ENCODE results near the gene FTO.
"Not testable (repeated sequence)": the region's sequence is repeated elsewhere in the genome, so short reads cannot be mapped to it uniquely, and the experiment has no call there.

FTO gene

DNA sequence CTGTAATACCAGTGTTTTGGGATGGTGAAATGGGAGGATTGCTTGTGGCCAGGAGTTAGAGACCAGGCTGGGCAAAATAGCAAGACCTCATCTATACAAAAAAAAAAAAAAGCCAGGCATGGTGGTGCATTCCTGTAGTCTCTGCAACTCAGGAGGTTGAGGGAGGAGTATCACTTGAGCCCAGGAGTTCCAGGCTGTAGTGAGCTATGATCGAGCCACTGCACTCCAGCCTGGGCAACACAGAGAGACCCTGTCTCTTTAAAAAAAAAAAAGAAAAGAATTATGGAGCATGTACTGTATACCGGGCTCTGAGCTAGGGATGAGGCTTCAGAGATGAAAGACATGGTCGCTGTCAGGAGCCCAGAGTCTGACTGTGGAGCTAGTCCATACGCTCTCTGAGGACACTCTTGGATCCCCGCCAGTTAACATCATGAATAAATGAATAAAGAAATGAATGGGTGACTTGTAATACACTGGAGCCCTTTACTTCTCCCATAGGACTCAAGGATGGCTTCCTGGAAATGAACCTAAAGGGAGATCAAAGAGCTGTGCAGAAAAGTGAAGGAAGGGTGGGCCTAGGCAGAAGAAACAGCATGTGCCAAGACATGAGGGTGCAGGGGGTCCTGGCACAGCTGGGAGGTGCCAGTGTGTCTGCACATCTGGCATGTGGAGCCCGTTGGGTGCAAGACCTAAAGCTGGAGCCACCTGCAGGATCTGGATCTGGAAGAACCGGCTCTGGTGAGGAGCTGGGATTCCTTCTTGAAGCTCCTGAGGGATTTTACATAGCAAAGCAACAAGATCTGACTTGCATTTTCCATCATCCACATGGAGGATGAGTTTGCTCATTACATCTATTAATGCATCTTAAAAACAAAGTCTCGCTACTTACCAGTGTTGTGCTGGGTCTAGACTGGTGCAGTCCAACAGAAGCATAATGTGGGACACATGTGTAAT, 462.2 kb downstream of the FTO start:
- DNase-seq = no peak

DNA sequence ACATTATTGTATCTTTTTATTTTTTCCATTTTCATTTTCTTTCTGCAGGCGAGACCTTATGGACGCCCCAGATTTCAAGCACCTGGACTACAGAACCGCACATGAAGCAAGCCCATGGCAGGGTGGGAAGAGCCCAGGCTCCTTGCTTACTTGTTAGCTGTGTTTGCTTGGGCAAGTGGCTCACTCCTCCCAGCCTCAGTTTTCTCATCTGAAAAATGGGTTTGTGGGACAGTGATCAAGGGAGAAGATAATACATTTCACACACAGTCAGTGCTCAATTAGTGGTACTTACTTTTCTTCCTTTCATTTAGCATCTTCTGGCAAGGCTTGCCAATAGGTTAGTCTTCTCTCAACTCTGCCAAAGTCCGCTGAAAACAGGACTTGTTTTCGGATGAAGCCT, 465.2 kb downstream of the FTO start:
- DNase-seq = no peak

DNA sequence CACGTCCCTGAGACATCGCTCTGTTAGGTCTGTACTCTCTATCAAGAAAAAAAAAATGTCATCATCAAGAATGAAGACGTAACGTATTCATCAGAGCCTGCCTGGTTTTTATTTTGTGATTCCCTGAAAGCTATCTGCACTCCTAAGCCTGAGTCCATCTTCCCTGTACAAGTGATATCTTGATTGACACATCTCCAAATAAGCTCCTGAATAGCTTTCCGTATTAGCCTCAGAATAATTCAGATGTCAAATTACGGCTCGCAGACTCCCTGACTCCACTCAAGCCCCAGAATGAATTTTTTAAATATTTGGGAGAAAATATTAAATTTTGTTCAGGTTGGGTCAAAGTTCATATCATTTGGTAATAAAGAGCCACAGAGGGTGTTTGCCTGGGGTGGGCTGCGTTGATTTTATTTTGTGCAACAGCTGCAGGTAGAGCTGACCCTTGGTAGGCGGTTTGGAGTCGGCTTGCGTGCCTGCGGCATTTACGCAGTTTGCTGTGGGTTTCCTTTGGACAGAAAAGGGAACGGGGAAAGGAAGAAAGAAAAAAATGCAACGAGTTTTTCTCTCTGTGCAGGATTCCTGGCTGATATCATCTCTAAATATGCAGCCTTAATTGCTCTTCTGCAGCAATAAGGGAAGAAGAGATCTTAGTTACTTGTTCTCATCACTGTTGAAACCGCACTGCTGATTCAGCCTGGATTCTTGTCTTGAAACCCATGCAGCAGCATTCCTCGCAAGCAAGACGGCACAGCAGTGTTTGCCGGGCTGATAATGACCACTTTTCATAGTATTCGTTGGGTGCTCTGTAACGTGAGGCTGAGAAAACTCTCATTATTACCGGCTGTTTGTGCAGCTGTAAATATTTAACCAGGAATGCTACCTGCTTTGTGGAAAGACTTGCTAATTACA, 467.9 kb downstream of the FTO start:
- no peak for DNase-seq

DNA sequence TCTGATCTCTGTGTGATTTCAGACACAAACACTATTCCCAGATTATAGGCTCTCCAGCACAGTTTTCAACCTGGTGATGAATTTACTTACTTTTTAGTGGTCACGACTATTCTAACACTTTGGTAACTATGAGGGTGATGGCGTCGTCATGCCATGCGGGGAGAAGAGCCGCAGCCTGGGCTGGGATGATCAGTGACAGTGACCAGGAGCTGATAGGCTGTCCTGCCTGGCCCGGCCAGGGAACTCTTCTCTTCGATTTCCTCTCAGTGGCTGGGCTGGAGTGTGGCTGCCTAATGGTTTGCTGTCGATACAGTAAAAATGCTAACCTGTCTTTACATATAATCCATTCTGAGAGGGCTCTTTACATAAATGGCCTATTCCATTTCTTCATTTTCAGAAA, 469.5 kb downstream of the FTO start:
- DNase-seq = no peak

DNA sequence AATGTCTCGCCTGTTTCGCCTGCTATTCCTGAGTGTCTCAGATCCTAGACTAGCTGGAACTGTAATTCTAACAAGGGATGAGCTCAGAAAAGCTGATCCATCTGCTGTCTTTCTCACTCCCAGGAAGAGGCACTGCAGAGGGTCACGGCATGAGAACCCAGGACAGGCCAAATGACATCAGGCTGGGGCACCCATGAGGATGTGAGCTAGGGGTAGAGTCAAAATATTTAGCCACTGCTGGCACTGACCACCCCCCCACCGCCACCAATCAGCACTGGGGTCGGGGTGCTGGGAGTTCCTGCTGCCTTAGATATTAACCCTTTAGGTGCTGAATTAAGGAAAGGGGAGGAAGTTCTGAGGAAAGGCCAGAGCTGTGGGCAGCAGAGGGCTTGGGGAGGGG, 470.2 kb downstream of the FTO start:
- DNase-seq = no peak

DNA sequence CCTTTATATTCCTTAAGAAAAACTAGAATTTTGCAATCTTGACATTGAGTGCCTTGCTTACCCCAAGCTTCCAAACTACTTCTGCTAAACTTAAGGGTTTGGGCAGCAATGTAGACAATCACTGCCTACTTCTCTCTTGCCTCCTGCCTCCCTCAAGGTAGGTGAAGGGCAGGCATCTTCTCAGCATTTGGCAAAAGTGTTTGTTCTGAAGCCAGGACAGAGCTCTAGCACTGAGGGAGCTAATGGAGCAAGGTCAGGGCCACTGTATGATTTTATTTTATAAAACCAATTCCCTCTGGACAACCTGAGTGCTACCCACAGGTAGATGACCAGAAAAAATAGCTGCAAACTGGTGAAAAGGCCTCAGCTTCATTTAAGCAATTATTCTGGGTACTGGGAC, 470.8 kb downstream of the FTO start:
- no peak for DNase-seq

DNA sequence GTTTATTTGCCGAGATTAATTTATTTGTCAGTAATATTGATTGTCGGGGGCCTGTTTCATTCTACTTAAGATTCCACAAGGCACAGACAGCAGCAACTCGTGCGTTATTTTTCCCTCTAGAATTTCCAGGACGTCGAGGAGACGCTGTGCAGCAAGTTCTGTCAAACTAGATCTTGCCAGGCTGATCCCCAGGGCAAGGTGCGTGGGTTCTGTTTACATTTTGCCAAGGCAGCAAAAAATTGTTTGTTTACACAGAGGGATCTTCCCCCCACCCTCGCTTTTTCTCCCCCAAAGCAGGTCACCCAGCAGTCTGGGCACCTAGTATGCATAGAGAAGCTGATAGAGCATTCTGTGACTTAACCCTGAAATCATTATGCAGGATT, 471.2 kb downstream of the FTO start:
- no peak for DNase-seq

DNA sequence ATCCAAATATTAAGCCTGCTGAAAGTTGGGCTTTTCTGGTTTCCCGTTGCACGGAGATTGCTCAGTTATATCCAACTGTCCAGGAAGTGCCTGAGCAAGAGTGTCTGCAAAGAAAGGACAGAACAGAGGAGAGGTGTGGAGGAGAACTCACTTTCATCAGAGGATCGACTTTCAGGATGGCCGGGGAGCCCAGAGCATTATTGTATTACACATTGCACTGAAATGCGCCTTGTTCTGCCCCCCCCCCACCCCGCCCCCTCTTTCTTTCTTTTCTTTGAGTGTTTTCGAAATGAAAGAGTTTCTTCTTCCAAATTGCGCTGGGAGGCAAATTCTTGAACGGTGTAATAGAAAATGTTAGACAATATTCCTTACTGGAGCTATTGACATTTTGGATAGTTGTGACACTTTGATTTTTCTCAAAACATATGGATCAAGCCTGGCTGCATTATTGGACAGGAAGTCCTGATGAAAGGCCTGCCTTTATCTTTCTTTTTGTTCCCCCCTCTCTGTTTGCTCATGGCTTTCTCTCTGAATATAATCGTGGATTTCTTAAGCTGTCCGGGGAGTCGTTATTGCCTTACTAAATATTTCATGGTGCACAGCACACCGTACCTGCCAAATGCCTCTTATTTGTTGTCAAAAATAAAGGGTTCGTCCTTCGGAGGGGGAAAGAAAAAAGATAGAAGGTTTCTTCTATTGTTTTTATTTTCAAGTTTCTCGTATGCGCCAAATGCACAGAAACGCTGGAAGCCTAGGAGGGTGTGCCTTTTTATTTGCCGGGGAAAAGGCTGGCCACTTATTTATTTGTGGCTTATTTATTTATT, 471.8 kb downstream of the FTO start:
- no peak for DNase-seq

DNA sequence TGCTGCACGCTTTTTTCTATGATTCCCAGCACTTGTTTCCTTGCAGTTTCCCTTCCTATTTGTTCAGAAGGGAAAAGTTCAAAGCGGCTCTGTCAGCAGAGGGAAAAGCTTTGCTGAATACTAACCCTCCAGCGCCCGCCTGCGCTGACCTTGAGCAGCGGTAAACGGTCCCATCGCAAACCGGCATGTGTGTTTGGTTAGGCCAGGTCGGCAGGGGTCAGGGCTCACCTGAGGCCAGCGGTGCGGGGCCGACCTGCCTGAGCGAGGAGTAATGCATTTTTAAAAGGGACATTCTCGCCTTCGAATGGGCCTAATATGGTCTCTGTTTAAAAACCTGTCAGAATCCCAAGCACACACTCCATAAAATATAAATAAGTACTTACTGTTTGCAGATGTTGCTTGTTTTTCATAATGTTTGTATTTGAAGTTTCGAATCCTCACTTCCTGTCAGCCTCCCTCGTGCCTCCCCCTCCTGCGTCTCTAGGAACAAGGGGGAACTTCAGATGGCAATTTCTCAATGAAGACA, 472.5 kb downstream of the FTO start:
- DNase-seq = no peak

DNA sequence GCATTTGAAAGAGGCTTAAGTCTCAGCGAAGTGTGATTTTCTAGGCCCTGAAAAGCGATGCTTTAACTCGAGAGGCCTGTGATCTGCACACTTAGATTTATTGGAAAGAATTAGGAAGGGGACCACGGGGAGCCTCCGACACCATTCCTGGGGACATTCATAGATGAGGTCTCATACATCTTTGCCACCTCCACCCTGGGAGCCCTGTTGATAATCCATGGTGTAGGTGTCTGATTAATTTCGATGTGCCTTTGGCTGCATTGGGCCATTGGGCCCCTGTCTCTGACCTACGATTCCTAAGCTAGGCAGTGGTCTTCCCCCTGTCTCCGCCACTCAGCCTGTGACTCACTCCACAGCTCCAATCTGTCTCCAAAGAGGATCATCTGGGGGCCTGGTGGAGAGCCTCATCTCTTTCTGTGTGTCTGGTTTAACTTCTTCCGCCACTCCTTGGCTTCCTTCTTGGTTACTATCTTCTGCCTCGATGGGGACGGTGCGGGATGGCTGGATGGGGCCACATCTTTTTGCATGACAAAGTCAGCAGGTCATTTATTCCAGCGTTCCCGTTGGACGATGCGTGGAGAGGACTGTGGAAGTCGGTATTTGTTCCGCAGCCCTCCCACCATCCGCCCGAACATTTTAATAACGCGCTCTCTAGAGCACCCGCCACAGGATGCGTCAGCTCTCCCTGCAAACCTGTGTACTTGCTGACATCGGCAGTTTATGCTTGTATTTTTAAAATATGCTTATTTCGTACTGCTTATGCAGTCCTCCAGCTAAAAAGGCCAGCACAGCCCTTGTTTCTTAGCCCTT, 473.3 kb downstream of the FTO start:
- DNase-seq = no peak

DNA sequence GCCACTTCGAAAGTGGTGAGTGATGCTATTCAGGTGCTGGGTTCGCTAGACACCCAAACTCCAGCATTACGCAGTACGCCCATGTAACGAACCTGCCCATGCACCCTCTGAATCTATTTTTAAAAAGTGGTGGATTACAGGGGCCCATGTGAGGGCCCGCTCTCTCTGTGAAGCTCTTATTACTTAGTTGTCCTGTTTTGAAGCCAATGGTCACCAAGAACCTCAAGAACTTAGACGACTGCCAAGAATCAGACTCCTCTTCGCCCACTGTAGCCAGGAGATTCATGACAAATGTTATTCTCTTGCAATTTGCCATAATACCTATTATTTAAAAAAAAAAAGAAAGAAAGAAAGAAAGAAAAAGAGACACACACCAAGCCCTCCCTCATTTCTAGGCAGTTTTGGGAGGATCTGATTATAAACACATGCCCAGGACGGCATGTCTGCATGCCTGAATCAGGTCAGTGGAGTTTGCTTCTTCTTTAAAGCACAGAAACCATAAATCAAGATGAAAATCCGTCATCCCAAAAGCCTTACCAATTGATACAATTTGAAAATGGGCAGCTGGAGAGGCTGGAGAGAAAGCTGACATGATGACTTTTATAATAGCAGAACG, 474.0 kb downstream of the FTO start:
- no peak for DNase-seq

DNA sequence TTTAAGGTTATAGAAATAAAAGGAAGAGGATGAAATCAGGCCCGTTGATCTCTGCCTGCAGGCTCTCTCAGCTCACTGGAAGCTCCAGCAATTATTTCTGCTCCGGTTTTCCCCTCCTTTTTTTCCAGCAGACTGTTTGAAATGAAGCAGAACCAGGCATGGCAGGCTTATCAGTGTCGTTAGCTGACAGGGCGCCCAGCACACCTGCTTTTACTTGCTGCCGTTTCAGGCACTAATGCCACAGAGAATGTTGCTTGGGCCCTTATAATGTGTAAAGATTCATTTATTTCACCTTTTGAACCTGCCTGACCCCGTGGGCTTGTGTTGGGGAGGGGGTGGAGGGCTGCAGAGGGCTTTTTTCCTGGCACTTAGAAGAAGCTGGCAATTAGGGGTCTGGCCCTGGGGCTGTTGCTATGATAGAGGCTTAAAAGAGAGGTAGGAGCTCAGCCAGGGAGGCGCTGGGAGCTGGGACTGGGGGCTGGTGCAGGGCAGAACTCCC, 474.6 kb downstream of the FTO start:
- no peak for DNase-seq

DNA sequence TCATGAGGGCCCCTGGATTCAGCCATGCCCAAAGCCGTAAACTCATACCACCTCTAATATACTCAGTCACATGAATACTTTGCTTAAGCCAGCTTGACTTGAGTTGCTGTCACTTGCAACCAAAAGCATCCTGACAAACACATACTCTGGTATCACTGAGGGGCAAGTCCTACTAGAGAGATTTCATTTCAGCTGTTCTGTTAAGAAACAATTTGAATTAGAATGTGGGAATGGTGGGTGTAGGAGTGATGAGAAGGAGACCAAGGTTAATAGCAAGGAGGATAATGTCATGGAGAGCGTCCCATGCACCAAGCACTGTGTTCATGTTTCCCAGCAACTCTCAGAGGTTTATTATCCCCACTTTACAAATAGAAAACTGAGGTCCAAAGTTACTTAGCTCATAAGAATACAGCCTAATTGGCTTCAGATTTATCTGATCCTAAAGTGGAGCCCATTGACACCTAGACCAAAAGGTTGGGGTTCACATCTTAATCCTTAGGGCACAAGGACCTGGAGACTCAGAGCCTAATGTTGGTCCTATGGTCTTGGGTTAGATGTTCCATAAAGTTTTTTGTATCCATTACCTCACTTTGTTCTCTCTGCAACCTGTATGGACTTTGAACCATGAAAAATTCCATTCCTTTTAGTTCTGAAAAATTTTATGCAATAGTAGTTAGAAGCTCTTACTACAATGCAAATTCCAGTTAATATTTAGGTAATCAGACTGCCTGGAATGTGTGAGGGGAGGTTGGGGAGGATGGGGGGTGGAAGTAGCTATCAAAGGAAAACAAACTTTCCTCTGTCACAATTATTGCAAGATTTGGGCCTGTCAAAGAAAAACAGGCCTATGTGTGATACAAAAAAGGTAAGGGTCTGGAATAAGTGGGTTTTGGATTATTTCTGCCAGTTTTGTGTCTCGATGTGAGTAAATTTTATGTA, 476.7 kb downstream of the FTO start:
- no peak for DNase-seq

DNA sequence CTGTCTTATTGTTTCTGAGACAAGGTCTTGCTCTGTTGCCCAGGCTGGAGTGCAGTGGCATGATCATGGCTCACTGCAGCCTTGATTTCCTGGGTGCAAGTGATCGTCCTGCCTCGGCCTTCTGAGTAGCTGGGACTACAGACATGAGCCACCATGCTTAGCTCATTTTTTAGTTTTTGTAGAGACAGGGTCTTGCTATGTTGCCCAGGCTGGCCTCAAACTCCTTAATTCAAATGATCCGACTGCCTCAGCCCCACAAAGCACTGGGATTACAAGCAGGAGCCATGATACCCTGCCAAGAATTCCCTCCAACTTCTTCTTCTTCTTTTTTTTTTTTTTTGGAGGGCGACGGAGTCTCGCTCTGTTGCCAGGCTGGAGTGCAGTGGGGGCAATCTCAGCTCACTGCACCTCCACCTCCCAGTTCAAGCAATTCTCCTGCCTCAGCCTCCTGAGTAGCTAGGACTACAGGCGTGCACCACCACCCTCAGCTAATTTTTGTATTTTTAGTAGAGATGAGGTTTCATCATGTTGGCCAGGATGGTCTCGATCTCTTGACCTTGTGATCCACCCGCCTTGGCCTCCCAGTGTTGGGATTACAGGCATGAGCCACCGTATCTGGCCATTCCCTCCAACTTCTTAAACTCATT, 477.9 kb downstream of the FTO start:
- DNase-seq = not testable (repeated sequence)

DNA sequence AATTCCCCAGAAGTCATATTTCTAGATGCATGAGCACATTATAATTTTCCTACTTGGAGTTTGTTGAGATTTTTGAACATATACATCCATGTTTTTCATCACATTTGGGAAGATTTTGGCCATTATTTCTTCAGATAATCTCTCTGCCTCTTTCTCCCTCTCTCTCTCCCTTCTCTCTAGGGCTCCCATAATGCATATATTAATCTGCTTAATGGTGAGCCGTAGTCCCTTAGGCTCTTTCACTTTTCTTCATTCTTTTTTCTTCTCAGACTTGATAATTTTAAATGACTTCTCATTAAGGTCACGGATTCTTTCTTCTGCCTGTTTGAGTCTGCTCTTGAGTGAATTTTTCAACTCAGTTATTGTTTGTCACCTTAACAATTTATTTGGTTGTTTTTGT, 481.1 kb downstream of the FTO start:
- no peak for DNase-seq

DNA sequence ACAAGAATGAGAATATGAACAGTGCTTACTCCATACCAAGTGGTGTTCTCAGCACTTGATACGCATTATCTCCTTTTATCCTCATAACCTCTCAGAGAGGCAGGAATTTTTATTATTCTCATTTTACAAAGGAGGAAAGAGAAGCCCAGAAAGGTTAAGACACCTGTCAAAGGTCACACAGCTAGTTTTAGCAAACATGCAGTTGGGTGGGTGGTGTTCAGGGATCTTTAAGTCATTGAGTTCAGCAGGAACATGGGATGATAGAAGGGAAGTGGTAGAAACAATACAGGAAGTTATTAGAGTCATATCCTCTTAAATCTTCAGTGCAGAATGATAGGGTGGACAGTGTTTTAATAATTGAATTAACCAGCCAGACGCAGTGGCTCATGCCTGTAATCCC, 487.2 kb downstream of the FTO start:
- DNase-seq = no peak

DNA sequence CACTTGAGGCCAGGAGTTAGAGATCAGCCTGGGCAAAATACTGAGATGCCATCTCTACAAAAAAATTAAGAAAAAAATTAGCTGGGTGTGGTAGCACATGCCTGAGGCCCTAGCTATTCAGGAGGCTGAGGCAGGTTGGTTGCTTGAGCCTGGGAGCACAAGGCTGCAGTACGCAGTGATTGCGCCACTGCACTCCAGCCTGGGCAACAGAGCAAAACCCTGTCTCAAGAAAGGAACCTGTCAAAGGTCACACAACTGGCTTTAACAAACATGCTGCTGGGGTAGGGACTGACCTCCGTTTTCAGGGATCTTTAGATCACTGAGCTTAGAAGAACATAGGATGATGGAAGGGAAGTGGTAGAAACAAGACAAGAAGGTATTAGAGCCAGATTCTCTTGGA, 487.6 kb downstream of the FTO start:
- no peak for DNase-seq

DNA sequence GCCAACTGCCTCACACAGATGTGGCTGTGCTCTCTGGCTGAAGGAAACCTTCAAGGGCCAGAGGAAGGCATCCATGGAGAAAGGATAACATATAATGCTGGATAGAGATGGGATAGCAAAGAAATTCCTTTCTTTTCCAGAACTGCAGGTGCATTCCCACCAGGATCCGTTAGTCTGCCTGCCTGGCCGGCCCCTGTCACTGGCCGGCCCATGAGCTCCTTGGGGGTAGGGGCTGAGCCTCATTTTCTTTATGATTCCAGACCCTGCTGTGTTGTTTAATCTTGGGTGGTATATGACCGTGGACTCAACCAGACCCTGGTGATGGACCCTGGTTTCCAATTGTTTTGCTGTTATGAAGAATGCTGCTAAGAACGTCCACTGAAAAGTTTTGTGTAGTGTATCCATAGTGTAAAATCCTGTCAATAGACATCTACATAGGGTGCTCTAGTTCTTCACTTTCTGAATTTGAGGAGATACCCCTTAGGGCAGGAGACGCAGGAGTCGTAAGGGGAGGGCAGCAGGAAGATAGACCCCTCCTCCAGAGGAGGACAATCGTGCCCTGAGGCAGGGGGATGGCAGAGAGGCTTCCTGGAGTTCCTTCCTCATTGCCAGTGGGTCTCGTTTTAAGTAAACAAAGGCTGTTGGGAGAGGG, 489.2 kb downstream of the FTO start:
- DNase-seq = no peak

Measured in NCI-H446 (cell line).